ENCODE data around the gene ADGRE1.

ADGRE1 gene

GRCh38 chr19:6842871-6843607 lies 44.3 kb upstream of the ADGRE1 start (continued):
- TF ChIP-seq ZNF565 (CRISPR knock-in tag; conservative IDR thresholded peaks at IDR 0.05; ENCODE audit: low read depth) = no peak
- TF ChIP-seq OSR1 (CRISPR knock-in tag; IDR thresholded peaks at IDR 0.05) = no peak
- no peak for TF ChIP-seq ISL1 (CRISPR knock-in tag; IDR thresholded peaks at IDR 0.05)
- TF ChIP-seq ZC3H10 (CRISPR knock-in tag; IDR thresholded peaks at IDR 0.05) = no peak
- TF ChIP-seq TOX (CRISPR knock-in tag; IDR thresholded peaks at IDR 0.05; ENCODE audit: borderline replicate concordance) = no peak
- TF ChIP-seq ARNTL (CRISPR knock-in tag; IDR thresholded peaks at IDR 0.05; ENCODE audit: borderline replicate concordance, low read depth) = no peak
- TF ChIP-seq SNAI2 (CRISPR knock-in tag; IDR thresholded peaks at IDR 0.05) = no peak
- no peak for TF ChIP-seq CSDC2 (CRISPR knock-in tag; IDR thresholded peaks at IDR 0.05)
- TF ChIP-seq ZNF70 (CRISPR knock-in tag; IDR thresholded peaks at IDR 0.05) = no peak
- no peak for TF ChIP-seq ZFP3 (CRISPR knock-in tag; IDR thresholded peaks at IDR 0.05)
- TF ChIP-seq TCF4 (CRISPR knock-in tag; IDR thresholded peaks at IDR 0.05; ENCODE audit: borderline replicate concordance) = no peak

- ATAC-seq = no peak
Measured at GRCh38 chr19:6847828-6848200, 39.6 kb upstream of the ADGRE1 start.

GRCh38 chr19:6848986-6849385 lies 38.4 kb upstream of the ADGRE1 start:
- TF ChIP-seq CREB5 (CRISPR knock-in tag; IDR thresholded peaks at IDR 0.05; ENCODE audit: low read depth) (no peak), TOX (CRISPR knock-in tag; IDR thresholded peaks at IDR 0.05; ENCODE audit: borderline replicate concordance) (no peak), SNAI2 (CRISPR knock-in tag; IDR thresholded peaks at IDR 0.05) (no peak)
- no peak for ATAC-seq

More at GRCh38 chr19:6847828-6848200, 39.6 kb upstream of the ADGRE1 start:
- TF ChIP-seq ZNF565 (CRISPR knock-in tag; conservative IDR thresholded peaks at IDR 0.05; ENCODE audit: low read depth) (no peak), OSR1 (CRISPR knock-in tag; IDR thresholded peaks at IDR 0.05) (no peak), TCF4 (CRISPR knock-in tag; IDR thresholded peaks at IDR 0.05; ENCODE audit: borderline replicate concordance) (no peak), ESRRG (CRISPR knock-in tag; IDR thresholded peaks at IDR 0.05) (no peak), ZNF70 (CRISPR knock-in tag; IDR thresholded peaks at IDR 0.05) (no peak), PPARA (CRISPR knock-in tag; IDR thresholded peaks at IDR 0.05; ENCODE audit: borderline replicate concordance) (no peak), ZFP3 (CRISPR knock-in tag; IDR thresholded peaks at IDR 0.05) (no peak), ZC3H10 (CRISPR knock-in tag; IDR thresholded peaks at IDR 0.05) (no peak), ZFP30 (CRISPR knock-in tag; IDR thresholded peaks at IDR 0.05) (no peak), TOX (CRISPR knock-in tag; IDR thresholded peaks at IDR 0.05; ENCODE audit: borderline replicate concordance) (no peak), CSDC2 (CRISPR knock-in tag; IDR thresholded peaks at IDR 0.05) (no peak), CREB5 (CRISPR knock-in tag; IDR thresholded peaks at IDR 0.05; ENCODE audit: low read depth) (no peak), ZNF8 (CRISPR knock-in tag; IDR thresholded peaks at IDR 0.05) (no peak), BACH2 (CRISPR knock-in tag; IDR thresholded peaks at IDR 0.05; ENCODE audit: borderline replicate concordance) (no peak), CSRNP3 (CRISPR knock-in tag; IDR thresholded peaks at IDR 0.05) (no peak), ISL1 (CRISPR knock-in tag; IDR thresholded peaks at IDR 0.05) (no peak)

- ATAC-seq = no peak
- TF ChIP-seq ZC3H10 (CRISPR knock-in tag; IDR thresholded peaks at IDR 0.05) (no peak), RARB (CRISPR knock-in tag; IDR thresholded peaks at IDR 0.05) (no peak), OSR1 (CRISPR knock-in tag; IDR thresholded peaks at IDR 0.05) (no peak), ISL1 (CRISPR knock-in tag; IDR thresholded peaks at IDR 0.05) (no peak), BACH2 (CRISPR knock-in tag; IDR thresholded peaks at IDR 0.05; ENCODE audit: borderline replicate concordance) (no peak), CREB5 (CRISPR knock-in tag; IDR thresholded peaks at IDR 0.05; ENCODE audit: low read depth) (no peak), CSDC2 (CRISPR knock-in tag; IDR thresholded peaks at IDR 0.05) (no peak), CSRNP3 (CRISPR knock-in tag; IDR thresholded peaks at IDR 0.05) (no peak), ZFP3 (CRISPR knock-in tag; IDR thresholded peaks at IDR 0.05) (no peak), TOX (CRISPR knock-in tag; IDR thresholded peaks at IDR 0.05; ENCODE audit: borderline replicate concordance) (no peak), TCF4 (CRISPR knock-in tag; IDR thresholded peaks at IDR 0.05; ENCODE audit: borderline replicate concordance) (no peak), ARNTL (CRISPR knock-in tag; IDR thresholded peaks at IDR 0.05; ENCODE audit: borderline replicate concordance, low read depth) (no peak), PPARA (CRISPR knock-in tag; IDR thresholded peaks at IDR 0.05; ENCODE audit: borderline replicate concordance) (no peak), POU6F1 (CRISPR knock-in tag; IDR thresholded peaks at IDR 0.05; ENCODE audit: borderline replicate concordance, low read depth) (no peak), GLIS3 (CRISPR knock-in tag; IDR thresholded peaks at IDR 0.05) (no peak)
Measured at GRCh38 chr19:6849876-6850275, 37.5 kb upstream of the ADGRE1 start.

Measured in SK-N-SH treated with all-trans-retinoic acid at 6 μM for 48 hours (cell line).